Activated CD4-positive, CD25-positive, alpha-beta regulatory T cell treated with anti-CD3 and anti-CD28 coated beads, Interleukin-2, amount 50 U/mL, for 16 hours (primary cell): Measurements from ENCODE around the gene MCL1.
"Not testable (repeated sequence)": the region's sequence is repeated elsewhere in the genome, so short reads cannot be mapped to it uniquely, and the experiment has no call there.

Experiments used
- DNase-seq: peaks from one replicate; pipeline ENCODE4 v3.0.0-alpha.2; 2020; ENCODE audit warnings: low read depth, low spot score

MCL1 gene

GRCh38 chr1:150602372-150602771 lies 23.0 kb upstream of the MCL1 start:
- DNase-seq = not testable (repeated sequence)

- no peak for DNase-seq
Measured at GRCh38 chr1:150601540-150601939, 22.1 kb upstream of the MCL1 start.

- DNase-seq = not testable (repeated sequence)
Measured at GRCh38 chr1:150598346-150598745, 18.9 kb upstream of the MCL1 start.

- no peak for DNase-seq
Measured at GRCh38 chr1:150596976-150597375, 17.6 kb upstream of the MCL1 start.

GRCh38 chr1:150596095-150596892 lies 16.9 kb upstream of the MCL1 start:
- no peak for DNase-seq

- DNase-seq = no peak
Measured at GRCh38 chr1:150582371-150582770, 3.0 kb upstream of the MCL1 start.

- DNase-seq = not testable (repeated sequence)
Measured at GRCh38 chr1:150581962-150582361, 2.6 kb upstream of the MCL1 start.

GRCh38 chr1:150581437-150581836 lies 2.0 kb upstream of the MCL1 start:
- DNase-seq = not testable (repeated sequence)

GRCh38 chr1:150580966-150581365 lies 1.6 kb upstream of the MCL1 start:
- not testable (repeated sequence) for DNase-seq

GRCh38 chr1:150579945-150580642 lies 684 bp upstream of the MCL1 start:
- no peak for DNase-seq

- no peak for DNase-seq
Measured at GRCh38 chr1:150578272-150579109, 919 bp downstream of the MCL1 start.

- no peak for DNase-seq
Measured at GRCh38 chr1:150577557-150578271, 1.7 kb downstream of the MCL1 start.

GRCh38 chr1:150576794-150577556 lies 2.4 kb downstream of the MCL1 start:
- DNase-seq = no peak

GRCh38 chr1:150576367-150576711 lies 3.1 kb downstream of the MCL1 start:
- no peak for DNase-seq

- DNase-seq = no peak
Measured at GRCh38 chr1:150575518-150576366, 3.7 kb downstream of the MCL1 start.

- no peak for DNase-seq
Measured at GRCh38 chr1:150575072-150575489, 4.3 kb downstream of the MCL1 start.

- DNase-seq = no peak
Measured at GRCh38 chr1:150574260-150575071, 4.9 kb downstream of the MCL1 start.

GRCh38 chr1:150573648-150574071 lies 5.8 kb downstream of the MCL1 start:
- not testable (repeated sequence) for DNase-seq
